ENCODE data around the gene NPDC1.

DNA sequence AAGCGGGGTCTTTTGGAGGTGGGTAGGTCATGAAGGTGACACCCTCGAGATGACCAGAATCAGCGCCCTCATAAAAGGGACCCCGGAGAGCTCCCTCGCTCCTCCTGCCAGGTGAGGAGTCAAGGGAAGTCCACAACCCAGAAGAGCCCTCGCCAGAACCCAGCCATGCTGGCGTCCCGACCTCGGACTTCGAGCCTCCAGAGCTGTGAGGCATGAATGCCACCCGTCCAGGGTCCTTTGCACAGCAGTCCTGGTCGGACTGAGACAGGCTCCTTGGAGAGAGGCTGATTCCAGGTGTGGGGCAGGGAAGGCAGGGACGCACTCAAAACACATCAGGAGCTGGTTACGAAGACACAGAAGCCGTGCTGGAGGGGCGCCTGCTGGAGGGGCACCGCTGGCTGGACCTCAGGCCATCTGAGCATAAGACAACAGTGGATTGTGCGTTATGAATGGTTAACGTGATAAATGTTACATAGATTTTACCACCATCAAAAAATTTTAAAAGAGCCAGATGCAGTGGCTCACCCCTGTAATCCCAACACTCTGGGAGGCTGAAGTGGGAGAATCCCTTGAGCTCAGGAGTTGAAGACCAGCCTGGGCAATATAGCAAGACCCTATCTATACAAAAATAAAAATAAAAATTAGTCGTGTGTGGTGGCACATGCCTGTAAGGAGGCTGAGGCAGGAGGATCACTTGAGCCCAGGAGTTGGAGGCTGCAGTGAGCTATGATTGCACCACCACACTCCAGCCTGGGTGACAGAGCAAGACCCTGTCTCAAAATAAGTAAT, 43.9 kb downstream of the NPDC1 start:
- TF ChIP-seq, protein P1, sequence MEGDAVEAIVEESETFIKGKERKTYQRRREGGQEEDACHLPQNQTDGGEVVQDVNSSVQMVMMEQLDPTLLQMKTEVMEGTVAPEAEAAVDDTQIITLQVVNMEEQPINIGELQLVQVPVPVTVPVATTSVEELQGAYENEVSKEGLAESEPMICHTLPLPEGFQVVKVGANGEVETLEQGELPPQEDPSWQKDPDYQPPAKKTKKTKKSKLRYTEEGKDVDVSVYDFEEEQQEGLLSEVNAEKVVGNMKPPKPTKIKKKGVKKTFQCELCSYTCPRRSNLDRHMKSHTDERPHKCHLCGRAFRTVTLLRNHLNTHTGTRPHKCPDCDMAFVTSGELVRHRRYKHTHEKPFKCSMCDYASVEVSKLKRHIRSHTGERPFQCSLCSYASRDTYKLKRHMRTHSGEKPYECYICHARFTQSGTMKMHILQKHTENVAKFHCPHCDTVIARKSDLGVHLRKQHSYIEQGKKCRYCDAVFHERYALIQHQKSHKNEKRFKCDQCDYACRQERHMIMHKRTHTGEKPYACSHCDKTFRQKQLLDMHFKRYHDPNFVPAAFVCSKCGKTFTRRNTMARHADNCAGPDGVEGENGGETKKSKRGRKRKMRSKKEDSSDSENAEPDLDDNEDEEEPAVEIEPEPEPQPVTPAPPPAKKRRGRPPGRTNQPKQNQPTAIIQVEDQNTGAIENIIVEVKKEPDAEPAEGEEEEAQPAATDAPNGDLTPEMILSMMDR (IDR thresholded peaks at IDR 0.05; ENCODE audit: low read depth, low read length, missing input control): no peak
- no peak for TF ChIP-seq YY1 (IDR thresholded peaks at IDR 0.05)
- TF ChIP-seq EGR1 (IDR thresholded peaks at IDR 0.05; ENCODE audit: low read depth in 2 of 2): no peak
- TF ChIP-seq, protein P2, sequence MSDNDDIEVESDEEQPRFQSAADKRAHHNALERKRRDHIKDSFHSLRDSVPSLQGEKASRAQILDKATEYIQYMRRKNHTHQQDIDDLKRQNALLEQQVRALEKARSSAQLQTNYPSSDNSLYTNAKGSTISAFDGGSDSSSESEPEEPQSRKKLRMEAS (IDR thresholded peaks at IDR 0.05): no peak
- no peak for TF ChIP-seq GABPA (IDR thresholded peaks at IDR 0.05 in 1 of 2, conservative IDR thresholded peaks at IDR 0.05 in 1 of 2)
- no peak for TF ChIP-seq RXRA (IDR thresholded peaks at IDR 0.05)
